Skin of body (tissue), 2 donors: ENCODE data around the gene RIMS3. TPM values are rescaled to one million over a fixed set of nuclear protein-coding genes. Genes with fewer than 3 reads are reported as not detected.

Experiments used
- DNase-seq: peaks from one replicate; lab custom pipeline; 2025; lab: John Stamatoyannopoulos, UW
- total RNA-seq: library from RNA; depleted of rRNA; stranded (reverse); fragments of >200 nt; gene quantifications from one replicate; pipeline ENCODE4 v1.2.3, GENCODE V29; 2014

The RIMS3 gene
- total RNA-seq, 1 donor from 2014 or later = 0.59 TPM

DNA sequence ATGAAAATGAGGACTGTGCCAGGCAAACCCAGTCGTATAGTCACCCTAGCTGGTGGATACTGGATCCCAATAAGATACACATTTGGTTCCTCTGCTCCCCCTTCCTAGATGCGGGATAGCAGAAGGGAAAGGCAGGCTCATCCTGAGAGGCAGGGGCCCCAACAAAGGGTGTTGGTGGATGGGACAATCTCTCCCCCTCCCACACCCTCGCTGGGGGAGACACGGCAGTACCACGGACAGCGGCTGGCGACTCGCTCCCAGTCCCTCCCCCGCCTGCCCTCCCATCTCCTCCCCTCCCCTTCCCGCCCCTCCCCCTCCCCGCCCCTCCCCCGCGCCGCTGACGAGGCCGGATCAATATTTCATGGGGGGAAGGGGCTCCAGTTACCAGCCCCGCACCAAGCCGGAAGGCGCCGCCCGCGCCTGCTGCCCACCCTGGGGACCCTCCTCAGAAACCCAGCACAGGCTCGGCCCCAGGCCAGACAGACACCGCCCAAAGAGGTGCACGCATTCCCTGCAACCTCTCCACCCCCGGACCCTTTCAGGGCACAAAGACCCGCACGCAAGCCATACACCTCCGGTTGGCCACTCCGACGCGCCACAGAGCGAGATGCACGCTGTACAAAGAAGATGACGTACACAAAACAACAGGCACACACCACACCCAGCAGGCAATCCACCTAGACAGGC is 11.5 kb downstream of the RIMS3 start:
- no peak for DNase-seq

DNA sequence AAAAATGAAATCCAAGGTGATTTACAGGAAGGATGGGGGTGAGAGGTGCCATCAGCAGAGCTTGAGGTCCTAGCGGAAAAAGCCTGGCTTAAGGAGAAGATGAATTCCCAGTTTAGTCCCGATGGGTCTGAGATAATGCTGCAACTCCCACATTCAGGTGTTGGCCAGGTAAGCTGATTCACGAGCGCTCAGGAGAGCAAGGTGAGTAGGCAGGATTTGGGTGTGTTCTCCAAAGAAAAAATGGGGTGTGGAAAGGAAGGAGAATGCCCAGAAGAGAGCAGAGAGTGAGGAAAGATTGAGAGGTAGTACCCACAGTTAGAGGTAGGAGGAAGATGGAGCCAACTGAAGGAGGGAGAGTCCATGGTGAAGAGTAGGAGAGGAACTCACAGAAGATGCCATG is 12.5 kb downstream of the RIMS3 start:
- DNase-seq = no peak

DNA sequence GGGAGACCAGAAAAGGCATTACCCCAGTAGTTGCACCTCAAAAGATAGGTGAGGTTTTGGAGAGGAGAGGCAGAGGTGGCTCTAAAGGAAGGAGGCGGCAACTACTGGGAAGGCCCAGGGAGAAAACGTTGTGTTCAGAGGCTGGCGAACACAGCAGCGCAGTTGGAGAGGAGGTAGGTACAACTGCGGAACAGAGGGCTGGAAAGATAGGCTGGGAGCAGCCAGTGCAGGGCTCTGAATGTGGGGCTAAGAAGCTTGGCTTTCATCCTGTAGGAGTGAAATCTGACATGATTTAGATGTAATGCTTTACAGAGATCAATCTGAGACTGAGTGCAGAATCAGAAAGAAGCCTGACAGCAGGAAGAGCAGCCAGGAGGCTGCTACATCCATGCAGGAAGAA is 13.0 kb downstream of the RIMS3 start:
- no peak for DNase-seq

DNA sequence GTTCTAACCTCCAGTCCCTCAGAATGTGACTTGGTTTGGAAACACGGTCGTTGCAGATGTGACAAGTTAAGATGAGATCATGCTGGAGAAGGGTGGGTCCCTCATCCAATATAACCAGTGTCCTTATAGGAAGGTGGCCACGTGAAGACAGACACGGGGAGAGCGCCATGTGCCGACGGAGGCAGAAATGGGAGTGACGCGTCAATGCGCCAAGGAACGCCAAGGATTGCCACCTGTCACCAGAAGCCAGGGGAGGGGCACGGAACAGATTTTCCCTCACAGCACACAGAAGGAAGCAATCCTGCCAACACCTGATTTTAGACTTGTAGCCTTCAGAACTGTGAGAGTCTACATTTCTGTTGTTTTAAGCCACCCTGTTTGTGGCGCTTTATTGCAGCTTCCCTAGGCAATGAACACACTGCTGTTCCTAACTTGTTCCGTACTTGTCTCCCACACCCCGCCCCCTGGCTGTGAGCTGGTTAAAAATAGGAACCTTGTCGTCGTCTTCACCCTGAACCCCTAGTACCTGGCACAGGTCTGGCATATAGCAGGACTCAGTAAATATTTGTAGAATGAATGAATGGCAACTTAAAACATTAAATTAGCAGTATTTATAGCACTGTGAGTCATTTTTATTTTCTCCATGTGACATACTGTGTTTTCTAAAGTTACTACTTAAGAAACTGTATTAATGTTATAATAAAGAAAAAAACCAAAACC is 14.2 kb downstream of the RIMS3 start:
- no peak for DNase-seq

DNA sequence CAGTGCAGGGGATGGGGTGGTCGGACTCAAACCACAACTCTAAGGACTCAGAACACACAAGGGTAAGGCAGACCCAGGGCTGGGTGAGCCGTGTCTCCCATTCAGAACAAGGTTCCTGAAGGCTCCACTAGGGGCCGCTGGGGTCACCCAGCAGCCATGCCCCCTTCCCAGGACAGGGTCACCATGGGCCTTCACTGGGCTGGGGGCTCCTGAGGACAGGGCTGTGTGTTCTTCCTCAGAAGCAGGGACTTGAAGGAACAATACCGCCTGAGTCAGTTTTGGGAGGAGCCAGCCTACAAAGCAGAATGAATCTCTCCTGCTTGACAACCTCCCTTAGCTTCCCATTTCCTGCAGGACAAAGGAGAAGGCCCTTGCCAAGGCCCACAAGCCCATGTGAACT is 15.4 kb downstream of the RIMS3 start:
- no peak for DNase-seq

DNA sequence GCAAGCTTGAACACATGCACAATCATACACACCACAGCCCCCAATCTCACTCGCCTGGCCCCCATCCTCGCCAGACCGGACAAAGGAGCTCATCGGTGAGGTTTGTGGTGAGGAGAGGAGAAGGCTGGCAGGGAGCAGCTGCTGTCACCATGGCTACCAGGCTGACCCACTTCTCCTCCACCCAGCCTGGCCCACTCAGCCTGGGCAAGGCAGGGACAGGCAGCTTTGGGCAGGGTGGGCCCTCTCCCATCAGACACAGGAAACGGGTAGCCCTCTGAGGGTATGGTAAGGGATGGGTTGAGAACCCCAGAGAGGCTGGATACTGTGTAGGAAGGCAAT is 15.9 kb downstream of the RIMS3 start:
- no peak for DNase-seq

DNA sequence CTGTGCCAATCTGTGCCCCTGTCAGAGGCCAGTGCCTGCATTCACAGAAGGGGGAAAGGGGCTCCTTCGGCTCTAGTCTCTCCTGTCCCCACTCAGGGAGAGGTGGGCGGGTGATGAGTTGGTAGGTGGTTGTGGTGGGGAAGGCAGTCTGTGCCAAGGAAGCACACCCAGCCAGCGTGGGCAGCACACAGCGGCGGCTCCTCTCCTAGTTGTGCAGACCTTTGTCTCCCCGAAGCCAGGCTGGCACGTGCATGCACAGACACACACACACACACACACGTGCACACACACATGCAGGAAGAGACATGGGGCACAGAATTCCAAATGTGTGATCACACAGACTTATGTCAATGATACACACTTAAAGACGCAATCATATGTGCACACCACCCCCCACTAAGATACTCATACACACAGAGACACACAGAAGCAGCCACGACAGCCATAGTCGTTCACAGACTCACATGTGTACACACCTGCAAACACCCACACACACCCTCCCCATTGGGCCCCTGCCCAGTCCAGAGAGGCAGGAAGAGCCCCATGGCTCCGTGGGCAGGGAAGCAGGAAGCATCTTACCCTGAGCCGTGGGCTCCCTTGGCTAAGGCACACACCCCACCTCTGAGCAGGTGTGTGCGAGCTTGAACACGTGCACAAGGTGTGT is 16.4 kb downstream of the RIMS3 start:
- no peak for DNase-seq

DNA sequence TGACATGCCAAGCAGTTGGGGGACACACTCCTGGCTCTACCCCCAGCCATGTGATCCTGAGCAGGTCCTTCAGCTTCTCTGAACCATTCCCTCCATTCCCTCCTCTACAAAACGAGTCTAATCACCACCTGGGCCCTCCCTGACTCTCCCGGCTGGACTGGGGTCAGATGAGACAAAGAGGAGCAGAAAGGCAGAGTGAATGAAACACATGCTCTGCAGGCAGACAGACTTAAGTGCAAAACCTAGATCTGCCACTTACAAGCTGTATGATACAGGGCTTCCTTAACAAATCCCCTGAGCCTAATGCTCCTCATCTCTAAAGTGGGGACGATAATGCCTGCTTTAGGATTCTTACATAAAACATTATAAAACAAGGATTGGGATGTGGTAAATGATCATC is 17.3 kb downstream of the RIMS3 start:
- DNase-seq = no peak

DNA sequence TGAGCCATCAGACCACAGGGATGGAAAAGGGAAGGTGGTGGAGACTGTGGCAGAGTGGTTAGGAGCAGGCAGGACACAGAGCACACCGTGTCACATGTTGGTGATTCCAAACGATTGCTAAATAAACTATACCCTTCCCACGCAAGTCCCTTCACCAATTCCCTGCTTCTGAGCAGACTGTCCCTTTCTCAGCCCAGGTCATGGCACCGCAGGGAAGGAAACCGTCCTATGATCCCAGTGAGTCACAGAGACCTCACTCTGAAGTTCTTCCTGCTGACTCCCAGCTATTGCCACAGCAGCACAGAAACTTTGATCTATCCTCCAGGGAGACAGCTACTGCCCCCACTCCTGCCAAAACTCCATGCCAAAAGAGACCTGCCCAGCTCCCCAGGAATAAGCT is 19.2 kb downstream of the RIMS3 start:
- DNase-seq = no peak

DNA sequence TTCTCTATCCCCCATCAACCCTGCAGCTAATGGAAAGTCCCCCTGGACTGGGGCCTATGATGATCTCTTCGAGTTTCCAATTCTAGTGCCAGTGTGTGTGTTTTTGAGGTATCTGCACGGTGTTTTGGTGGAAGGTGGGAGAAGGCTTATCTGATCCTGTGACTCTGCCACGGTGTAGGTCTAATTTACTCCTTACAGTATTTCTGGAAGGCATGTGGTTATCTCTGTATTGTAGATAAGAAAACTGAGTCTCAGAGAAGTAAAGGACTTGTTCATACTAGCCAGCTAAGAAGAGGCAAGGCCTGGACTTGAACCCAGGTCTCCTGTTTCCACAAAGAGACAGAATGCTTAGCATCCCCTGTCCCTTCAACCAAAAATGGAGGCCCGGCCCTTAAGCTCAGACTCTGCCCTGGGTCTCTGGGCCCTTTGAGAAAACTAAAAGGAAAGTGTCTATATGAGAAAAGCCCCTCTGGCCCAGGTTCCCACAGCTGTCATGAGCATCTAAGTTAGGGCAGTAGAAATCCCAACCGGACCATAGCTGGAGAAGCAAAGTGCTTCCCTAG is 20.3 kb downstream of the RIMS3 start:
- DNase-seq = no peak

DNA sequence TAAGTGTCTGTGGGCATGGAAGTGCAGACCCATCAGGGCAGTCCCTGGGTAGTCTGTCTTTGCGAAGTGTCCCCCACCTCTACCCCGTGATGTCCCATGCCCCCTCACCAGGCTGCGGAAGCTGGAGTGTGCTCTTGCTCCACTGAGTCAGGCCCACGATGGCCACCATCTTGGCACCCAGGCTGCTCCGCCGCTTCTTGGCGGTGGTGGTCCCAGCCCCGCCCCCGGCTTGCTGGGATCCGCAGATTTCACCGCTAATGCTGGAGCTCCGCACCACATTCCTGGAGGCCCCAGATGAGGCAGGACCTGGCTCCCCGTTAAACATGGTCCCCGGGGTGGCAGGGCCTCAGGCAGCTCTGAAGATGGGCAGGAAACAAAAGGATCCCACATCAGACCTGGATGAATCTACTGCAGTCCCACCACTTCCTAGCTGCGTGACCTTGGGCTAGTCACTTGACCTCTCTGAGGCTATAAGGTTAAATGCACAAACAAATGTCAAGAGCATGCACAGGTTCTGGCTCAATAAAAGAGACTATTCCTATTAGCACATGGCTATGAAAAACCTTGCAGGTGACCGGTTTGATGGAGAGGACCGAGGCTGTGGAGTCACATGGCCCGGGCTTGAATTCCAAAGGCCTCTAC is 23.8 kb downstream of the RIMS3 start:
- DNase-seq = no peak

DNA sequence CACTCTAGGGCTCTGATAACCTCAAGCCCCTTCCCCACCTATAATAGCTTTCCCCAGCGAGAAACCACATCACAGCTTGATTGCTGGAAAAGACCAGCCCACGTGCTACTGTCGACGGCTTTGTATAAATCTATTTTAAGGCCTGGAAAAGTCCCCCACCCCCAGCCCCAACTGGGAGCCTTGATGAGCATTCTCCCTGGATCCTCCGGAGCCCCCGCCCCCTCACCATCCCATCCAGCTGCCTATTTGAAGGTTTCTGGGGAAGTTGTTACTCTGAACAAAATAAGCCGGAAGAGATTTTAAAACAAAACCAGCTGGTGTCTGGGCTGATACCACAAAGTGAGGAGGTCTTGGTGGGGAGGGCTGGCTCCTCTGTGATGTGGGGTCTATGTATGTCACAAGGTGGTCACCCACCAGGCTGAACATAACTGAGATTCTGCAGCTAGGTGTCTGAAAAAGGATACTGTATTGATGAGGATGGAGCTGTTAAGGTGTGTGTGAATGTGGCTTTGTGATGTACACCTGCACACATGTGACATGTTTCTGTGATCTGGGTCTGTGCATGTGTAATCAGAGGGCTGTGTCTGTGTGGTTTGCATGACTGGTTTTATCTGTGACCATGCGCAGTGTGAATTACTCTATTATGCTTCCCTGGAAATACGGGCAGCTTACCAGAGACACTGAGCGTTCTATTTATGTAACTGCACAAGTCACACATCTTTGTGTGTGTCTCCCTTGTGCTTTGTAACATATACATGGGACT is 25.0 kb downstream of the RIMS3 start:
- DNase-seq = no peak

DNA sequence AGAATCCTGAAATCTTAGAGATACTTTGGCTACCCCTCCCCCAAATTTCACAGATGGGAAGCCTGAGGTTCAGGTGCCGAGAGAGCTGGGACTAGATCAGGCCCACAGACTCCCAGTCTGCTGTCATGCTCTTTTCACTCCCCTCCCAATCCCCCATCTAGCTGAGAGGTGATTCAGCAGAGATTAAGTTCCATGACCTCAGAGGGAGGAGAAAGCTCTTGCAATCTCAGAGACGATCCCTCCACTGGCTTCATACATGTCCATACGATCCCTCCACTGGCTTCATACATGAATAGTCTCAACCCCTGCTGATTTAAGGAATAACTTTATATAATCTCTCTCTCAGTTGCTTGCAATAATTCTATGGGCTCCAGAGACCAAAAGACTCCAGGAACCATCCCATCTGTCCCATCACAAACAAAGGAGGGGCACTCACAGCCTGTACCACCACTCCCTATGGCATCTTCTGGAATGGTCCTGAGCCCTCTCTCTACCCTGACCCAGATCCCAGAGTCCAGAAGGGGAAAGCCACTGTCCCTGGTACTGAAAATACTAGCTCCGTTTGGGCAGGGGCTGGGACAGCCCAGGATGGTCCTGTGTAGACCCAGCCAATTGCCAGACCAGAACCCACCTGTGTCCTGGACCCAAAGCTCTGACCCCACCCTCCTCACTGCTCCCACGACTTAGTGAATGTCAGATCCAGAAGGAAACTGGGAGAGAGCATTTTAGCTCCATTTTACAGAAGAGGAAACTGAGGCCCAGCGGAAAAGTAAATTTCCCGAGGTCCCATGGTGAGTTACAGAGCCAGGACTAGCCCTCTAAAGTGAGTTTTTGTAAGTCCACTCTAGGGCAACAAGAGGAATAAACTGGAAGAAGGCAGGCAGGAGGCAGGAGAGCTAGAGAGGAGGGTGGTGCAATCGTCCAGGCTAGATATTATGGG is 27.1 kb downstream of the RIMS3 start:
- DNase-seq = no peak

DNA sequence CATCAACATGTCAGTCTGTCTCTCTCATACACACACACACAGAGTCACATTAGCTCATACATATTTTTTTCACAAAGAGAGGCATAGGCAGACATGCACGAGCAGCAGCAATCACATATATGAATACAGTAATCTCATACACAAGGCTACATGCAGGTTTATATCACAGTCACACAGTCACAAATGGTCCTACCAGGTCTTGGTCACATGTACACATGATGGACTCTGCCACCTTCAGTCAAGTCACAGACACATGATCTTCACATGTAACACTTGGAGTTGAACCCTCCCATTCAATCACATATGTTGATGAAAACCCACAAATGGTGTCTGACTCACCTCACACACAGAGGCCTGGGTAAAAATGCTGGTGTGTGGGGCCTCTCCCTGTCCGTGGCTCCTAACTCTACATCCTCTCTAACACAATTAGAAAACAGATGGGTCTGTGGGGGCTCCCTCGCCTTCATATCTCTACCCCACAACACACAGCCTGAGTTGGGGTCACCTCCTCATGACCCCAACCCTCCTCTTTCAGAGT is 27.9 kb downstream of the RIMS3 start:
- no peak for DNase-seq

DNA sequence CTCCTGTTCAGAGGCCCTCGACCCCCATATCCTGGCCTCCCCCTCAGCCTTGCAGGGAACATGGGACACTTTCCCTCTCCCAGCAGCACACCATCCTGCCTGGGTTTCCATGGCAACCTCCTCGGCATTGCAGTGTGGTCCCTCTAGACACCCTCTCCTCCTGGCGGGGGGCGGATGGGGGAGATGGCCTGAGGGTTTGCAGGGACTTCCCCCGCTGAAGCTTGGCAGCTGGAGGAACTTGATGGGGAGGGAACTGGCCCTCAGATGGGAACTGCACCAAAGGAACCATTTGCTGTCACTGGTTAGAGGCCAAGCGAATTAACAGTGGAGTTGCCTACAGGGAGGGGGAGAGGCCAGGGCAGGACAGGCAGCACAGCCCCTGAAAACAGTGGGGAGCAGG is 28.7 kb downstream of the RIMS3 start:
- no peak for DNase-seq

DNA sequence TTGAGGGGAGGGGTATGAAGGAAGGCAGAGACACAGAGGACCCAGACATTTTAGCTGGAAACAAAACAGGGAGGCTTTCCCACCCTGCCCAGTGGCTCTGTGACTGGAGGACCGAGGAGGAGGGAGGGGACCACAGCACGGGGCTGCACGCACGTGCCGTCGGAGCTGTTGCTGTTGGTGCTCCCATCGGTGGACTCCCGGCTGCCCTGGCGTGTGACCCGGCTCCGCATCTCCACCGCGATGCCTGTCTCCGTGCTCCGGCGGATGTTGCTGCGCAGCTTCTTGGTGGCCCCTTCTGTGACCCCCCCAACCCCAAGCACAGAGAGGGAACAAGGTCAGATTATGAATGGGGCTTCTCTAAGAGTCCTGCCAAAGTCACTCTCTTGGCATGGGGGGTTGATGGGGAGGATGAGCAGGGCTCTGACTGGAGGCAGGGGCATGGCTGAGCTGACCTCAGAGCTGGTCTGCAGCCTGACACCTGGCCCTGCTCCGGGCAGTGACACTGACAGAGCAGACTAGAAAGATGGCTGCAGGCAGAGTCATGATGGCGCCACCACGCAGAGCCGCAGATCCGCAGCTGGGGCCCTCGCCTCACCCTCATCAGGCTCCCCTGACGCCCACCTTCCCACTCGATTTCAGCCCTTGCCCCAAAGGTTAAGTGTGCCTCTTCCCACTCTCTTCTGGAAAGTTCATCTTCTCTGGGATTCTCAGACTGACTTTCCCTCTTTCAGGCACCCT is 29.6 kb downstream of the RIMS3 start:
- DNase-seq = no peak

DNA sequence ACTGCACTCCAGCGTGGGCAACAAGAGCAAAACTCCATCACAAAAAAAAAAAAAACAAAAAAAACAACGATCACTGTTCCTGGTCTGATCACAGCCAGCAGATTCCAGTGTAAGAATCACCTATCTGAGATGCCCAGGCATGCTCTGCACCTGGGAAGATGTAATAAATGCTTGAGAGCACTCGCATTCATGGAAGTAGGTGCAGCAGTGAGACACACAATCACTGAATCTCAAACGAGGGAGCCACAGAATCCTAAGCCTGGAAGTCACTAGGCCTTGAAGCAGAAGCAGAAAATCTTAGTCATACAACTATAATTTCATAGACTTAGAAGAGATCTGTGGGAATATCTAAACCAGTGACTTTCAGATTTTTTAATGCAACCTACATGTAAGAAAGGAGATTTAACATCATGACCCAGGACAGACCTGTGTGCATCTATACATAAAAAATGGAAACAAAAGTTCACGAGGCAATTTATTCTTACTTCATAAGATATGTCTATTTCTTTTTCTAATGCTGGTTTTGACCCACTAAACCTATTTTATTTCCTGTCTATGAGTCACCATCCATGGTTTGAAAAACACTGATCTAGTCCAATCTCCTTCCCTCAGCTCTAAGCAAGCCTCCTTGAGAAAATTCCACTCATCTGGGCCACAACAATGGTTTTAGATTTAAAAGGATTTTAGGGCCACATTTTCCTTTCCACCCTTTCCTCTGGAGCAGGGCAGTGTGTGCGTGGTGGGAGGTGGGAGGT is 30.4 kb downstream of the RIMS3 start:
- no peak for DNase-seq

DNA sequence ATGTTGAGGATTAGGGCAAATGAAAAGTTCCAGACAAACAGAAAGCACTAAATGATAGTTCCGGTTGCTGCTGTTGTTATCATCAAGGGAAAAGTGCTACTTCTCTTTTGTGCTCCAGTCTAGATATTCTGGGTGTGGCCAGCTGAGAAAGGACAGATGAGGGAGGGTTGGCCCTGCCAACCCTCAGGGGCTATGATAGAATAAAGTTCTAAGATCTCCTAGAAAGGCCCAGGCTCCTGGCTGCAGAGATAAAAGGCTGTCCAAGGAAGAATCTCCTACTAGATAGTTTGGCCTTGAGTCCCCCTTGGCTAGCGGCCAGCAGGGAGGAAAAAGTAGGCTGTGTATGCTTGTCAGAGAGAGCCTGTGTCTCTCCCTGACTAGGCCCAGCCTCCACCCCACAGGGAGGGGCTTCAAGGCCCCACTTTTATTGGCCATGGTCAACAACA is 31.5 kb downstream of the RIMS3 start:
- no peak for DNase-seq
